8988T (cell line): ENCODE results near the gene ZNF32.

Experiments
- DNase-seq: peaks from one replicate; pipeline ENCODE4 v3.0.0; 2011

ZNF32 gene

DNA sequence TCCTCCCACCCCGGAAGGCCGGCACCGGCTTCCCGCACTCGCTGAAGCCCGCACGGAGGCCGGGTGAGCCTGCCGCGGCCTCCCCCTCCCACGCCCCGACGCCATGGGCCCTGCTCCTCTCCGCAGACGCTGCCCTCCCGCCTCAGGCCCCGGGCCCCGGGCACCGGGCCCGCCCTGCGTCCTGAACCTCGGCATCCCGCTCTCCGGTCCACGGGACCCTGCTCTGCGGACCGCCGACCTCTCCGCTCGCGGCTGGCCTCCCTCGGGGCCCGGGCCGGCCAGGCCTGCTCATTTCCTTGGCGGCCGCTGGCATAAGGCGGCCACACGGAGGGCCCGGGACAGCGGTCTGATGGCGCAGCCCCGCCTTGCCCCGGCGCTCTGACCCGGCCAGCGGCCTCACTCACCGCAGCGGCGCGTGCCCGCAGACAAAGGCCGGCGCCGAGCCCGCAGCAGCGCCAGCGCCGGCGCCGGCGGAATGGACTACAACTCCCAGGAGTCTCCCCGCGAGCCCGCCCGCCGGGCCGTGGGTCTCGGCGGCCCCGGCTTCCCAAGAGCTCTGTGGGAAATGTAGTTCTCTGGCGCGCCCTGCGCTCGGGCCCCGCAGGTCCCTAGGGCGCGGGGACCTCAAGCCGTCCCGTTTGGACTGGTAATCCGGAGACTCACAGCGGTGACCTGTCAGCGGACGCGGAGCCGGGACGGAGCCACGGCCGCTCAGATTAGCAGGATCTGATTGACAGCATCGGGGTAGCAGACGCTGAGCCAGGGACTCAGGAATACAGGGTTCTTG is at the start of gene ZNF32:
Gene ZNF32, minus strand, starts transcription at position 484 of the 787 bp plus-strand sequence. CDS start 2,748 bp downstream, outside the sequence.
- DNase-seq, result peak; percentile 88

DNA sequence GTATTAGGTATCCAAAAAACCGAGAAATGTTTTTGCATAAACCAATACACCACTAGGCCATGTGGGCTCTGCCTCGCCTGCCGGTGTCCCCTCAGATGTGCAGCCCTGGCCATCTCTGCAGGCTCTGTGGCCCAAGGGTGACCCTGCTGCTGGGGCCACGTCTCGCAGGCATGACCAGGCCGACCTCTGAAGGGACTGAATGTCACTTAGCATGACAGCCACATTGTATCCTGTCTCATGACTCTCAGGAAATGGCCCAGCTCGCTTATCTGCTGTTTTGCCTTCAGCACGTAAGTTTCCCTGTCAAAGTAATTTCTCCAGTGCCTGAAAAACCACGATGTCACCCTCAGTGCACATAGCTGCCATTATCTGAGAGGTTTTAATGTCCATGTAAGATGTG is 49.5 kb upstream of the ZNF32 start:
- DNase-seq, result no peak

- no peak for DNase-seq
Observed at GRCh38 chr10:43696909-43697483, 48.3 kb upstream of the ZNF32 start.

DNA sequence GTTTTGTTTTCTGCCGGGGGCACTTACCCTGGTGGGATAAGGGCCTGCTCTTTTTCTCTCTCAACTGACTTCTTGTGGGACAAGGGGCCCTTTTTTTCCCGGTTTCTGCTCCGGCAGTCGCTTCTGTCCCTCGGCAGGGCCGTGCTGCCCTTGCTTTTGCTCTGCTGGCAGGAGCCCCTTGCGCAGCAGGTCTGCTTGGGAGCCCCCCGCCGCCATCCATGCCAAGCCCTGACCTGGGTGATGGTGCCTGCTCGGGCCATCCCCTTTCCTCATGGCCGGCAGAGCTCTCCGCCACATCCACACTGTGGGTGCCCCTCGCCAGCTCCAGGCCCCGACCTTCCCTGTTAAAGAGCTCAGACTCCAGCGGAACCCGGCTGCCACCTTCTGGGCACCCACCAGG is 47.0 kb upstream of the ZNF32 start:
- no peak for DNase-seq

- DNase-seq, result no peak
Observed at GRCh38 chr10:43695321-43695720, 46.6 kb upstream of the ZNF32 start.

DNA sequence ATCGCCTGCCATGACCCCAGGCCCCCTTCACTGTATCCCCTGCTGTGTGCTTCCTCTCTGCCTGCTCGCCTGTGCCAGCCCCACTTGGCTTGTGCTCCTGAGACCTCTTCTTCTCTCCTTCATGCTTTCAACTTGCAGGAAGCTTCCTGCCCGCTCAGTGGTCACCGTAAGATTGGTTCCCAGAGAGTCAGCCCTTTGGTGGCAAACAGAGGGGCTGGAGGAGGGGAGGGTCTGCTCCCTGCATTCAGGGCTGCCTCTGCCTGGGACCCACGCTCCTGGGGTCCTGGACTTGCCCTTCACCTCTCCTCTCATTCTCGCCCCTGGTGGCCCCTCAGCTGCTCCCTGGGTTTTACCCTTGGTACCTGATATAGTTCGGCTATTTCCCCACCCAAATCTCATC is 45.8 kb upstream of the ZNF32 start:
- no peak for DNase-seq

DNA sequence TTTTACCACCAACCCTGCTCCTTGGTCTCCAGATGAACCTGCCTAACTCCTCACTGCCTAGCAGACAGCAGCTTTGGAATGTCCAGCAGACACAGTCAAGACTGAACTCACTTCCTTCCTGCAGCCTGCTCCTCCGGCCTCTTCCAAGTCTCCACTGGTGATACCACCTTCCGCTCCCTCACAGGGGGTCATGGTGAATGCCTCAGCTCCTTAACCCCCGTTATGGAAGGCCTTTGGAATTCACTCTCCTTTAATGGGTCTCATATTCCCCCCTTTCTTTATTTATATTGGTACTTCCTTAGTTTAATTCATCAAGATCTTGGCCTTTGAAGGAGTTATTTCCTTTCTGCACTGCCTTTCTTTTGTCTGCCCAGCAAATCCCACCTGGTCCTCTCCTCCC is 44.9 kb upstream of the ZNF32 start:
- DNase-seq, result no peak

- DNase-seq, result no peak
Observed at GRCh38 chr10:43692051-43692825, 43.6 kb upstream of the ZNF32 start.

- no peak for DNase-seq
Observed at GRCh38 chr10:43691485-43691884, 42.8 kb upstream of the ZNF32 start.

DNA sequence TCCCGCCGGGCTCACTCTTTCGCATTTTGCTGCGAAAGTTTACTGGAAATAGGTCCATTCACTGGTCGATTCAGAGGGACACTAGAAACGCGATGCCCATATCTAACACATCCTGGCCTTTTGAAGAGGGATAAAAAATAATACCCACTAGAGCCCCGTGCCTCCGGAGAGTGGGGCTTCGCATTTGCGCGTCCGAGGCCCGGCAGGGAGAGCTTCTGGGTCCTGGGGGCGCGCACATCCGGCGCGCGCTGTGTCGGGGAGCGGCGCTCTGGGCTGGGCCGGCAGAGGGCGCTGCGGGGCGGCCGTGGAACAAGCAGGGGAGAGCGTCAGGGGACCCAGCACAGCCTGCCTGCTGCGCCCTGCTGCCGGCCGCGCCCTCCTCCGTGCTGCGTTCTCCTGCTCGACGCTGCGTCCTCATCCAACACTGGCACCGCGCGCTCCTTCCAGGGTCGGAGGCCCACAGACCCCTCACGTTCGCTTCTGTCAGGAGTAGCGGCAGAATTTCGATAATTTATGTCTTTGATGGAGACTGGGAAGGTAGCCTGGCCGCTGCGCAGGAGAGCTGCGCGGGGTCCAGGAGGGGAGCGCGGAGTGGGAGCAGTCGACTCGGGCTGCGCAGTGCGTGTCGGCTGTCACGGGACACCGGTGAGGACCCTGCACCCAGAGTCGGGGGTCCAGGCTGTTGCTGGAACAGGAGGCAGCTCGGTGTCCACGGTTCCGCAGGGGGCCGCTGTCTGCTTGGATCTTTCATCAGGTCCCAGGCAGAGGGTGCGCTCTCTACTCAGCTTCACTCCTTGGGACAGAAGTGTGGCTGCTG is 41.5 kb upstream of the ZNF32 start:
- peak; percentile 88 for DNase-seq

DNA sequence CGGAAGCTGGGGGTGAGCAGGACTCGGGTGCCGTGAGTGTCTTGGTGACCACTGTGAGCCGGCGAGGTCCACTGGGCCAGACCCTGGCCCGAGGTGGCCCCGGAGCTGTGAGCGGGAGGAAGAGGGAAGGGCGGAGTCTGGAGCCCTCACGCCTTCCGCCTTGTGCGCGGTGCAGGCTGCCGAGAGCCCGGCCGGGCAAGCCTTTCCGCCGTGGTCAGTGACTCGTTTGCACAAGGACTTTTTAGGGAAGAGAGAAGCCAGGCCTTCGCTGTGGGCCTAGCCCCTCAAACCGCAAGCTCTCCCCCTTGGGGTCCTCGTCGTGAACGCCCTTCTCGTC is 40.9 kb upstream of the ZNF32 start:
- DNase-seq, result no peak

GRCh38 chr10:43689007-43689491 is 40.4 kb upstream of the ZNF32 start:
- no peak for DNase-seq

- DNase-seq, result no peak
Observed at GRCh38 chr10:43688348-43688892, 39.7 kb upstream of the ZNF32 start.

- DNase-seq, result no peak
Observed at GRCh38 chr10:43687373-43687772, 38.7 kb upstream of the ZNF32 start.

DNA sequence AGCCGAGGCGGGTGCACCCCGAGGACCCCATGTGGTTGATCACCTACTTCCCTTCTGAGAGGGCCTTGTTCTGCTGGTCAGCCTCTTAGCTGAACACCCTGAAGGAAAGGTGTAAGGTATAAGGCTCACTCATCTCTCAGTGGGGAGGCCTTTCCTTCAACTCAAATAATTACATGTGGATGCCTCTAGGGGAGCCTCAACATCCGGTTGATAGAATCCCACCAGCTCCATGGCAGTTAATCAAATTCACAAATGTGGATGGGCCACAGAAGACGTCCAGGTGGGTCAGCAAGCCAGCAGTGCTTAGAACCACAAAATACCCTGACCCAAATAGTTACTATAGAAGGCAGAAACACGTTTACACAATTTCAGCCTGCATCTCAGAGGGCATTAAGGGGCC is 37.7 kb upstream of the ZNF32 start:
- no peak for DNase-seq

DNA sequence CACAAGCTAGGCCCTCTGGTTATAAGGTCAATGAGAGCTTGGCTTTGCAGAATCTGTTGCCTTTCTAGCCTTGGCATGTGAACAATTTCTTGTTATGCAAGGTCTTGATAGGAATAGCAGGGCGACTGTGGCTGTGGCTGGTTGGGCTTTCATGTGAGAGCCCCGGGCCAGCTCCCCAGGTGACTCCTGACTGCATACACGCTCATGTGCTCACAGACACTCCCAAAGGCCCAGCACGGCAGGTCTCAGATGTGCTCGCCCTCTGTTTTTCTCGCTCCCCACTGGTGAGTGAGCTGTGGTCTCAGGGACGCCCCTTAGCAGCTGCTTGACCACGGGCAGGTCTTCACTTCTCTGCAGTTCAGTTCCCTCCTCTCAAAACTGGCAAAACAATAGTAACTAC is 37.1 kb upstream of the ZNF32 start:
- DNase-seq, result no peak

- DNase-seq, result no peak
Observed at GRCh38 chr10:43684292-43684559, 35.5 kb upstream of the ZNF32 start.

DNA sequence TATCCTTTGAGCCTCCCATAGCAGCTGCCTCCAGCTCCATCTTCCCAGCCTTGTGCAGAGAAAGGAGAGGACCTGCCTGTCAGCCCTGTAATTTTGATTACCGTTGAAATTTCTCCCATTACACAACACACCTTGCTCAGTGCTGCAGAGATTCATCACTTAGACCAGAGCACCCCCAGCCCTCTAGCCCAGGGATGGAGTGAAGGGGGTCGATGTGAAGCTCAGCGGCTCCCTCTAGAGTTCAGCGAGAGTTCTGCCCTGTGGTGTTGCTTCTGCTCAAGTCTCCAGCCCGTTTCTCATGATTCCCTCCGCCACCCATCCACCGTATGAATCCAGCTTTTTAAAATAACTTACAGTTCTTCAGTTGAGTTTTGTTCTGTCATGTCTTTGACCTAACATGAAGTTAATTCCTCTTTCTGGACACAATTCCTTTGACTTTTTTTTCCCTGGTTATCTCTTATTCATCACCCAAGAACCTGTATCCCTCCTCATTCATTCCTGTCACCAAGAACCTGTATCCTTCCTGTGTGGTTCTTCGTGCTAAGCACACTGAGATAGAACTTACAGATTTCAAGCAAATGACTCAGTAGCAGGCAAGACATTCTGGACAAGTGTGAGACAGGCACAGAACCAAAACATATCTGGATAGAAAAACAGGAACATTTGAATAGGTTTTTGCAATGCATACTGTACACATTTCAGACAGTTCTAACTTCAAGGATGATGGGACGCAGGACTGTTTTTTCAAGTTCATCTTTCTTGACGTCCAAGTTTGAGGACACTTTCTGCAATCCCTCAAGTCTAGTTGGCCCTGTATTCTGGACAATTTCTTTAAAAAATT is 35.0 kb upstream of the ZNF32 start:
- no peak for DNase-seq

GRCh38 chr10:43682956-43683355 is 34.3 kb upstream of the ZNF32 start:
- no peak for DNase-seq

GRCh38 chr10:43681721-43682120 is 33.0 kb upstream of the ZNF32 start:
- no peak for DNase-seq

DNA sequence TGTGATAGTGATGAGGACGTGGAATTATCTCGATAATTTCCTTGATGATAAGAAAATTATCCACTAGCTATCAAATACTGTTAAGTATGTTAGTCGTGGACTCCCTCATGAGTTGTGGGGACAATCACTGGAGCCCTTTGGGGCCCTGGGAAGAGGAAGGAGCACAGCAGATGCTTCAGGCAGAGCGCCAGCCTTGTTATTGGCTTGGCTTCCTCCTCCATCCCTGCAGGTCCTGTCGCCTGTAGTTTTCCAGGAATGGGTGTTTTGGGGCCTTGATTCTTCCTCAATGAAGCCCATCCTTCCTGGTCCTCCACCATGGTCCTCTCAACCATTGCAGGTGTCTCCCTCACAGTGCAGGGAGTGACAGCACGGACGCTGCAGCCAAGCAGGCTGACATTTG is 32.5 kb upstream of the ZNF32 start:
- no peak for DNase-seq

DNA sequence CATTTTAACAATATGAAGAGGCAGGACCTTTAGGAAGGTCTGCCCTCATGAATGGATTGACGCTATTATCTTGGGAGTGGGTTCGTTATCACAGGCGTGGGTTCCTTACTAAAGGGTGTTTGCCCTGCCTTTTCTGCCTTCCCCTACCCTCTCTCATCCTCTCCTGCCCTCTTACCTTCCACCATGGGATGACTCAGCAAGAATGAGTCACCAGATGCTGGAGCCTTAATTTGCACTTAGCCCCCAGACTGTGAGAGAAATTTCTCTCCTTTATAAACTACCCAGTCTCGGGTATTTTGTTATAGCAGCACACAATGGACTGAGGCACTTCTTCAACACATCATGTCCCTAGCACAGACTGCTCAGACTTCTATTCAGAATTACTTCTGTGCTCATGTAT is 31.4 kb upstream of the ZNF32 start:
- DNase-seq, result no peak
